GM12878 (cell line): Measurements from ENCODE around the gene TRABD2B. TPM values are rescaled to one million over a fixed set of nuclear protein-coding genes. Genes with fewer than 3 reads are reported as not detected.

Source experiments
- ATAC-seq: fragments of 200-7000 bp; cut with Tn5 transposase; 3 replicates; pipeline ENCODE4 v1.9.1; 2020; ENCODE audit warnings: mild to moderate bottlenecking, moderate library complexity
- BruUV-seq: library from RNA; stranded (reverse); fragments of 400-500 nt; replicated peaks from 2 replicates; lab custom pipeline; 2021; lab: Mats Ljungman, UMichigan
- CTCF ChIA-PET: fragments of 300-600 bp; sonication (Branson Sonifier 250); formaldehyde crosslinking; extraction: SDS; loops from one replicate; lab custom pipeline; 2021; ENCODE audit warnings: inconsistent platforms; lab: Yijun Ruan, JAX
- POLR2A ChIA-PET: fragments of 350-600 bp; formaldehyde crosslinking; extraction: SDS; loops from one replicate; lab custom pipeline; 2021; ENCODE audit warnings: inconsistent platforms; lab: Charles Lee
- RAD21 ChIA-PET: fragments of 300-600 bp; sonication (Branson Sonifier 250); formaldehyde crosslinking; loops from one replicate; lab custom pipeline; 2023; ENCODE audit warnings: antibody characterized with exemption; ENCODE audit not compliant: unreplicated experiment; lab: Charles Lee
- SMC1A ChIA-PET: fragments of 300-600 bp; sonication (Branson Sonifier 250); formaldehyde crosslinking; loops from one replicate; lab custom pipeline; 2023; ENCODE audit not compliant: unreplicated experiment, uncharacterized antibody; lab: Charles Lee
- DNase-seq: peaks from one replicate; pipeline ENCODE4 v3.0.0-alpha.2; 2011; ENCODE audit warnings: low read depth, low spot score
- FAIRE-seq: peaks from 3 replicates; lab custom pipeline; 2011; peaks lifted over from hg19 to GRCh38; lab: Jason Lieb, UNC
- H2AFZ ChIP-seq: 2 replicates; pipeline ENCODE4 v1.6.0; 2011; ENCODE audit warnings: low read depth, low read length, control low read depth; ENCODE audit not compliant: control insufficient read depth
- H3K27ac ChIP-seq: 2 replicates; pipeline ENCODE4 v1.5.1; 2011; ENCODE audit warnings: control low read depth; ENCODE audit not compliant: control insufficient read depth, insufficient read depth
- H3K27me3 ChIP-seq, 2 experiments: replicated peaks in 1 of 2; 2 replicates each; pipeline versions ENCODE4 v1.6.0 to v1.6.1; 2011; ENCODE audit warnings: low read length in 1 of 2; ENCODE audit not compliant: control insufficient read depth in 2 of 2, insufficient read depth in 2 of 2
- H3K36me3 ChIP-seq, 2 experiments: 2 replicates each; pipeline ENCODE4 v1.5.1; 2011; ENCODE audit warnings: low read length in 1 of 2; ENCODE audit not compliant: control insufficient read depth in 2 of 2, insufficient read depth in 2 of 2
- H3K4me1 ChIP-seq: 2 replicates; pipeline ENCODE4 v1.6.1; 2011; ENCODE audit warnings: mild to moderate bottlenecking, low read length, moderate library complexity, mixed read lengths; ENCODE audit not compliant: control insufficient read depth, insufficient read depth
- H3K4me2 ChIP-seq: 2 replicates; pipeline ENCODE4 v1.6.0; 2011; ENCODE audit warnings: control low read depth; ENCODE audit not compliant: control insufficient read depth, insufficient read depth
- H3K4me3 ChIP-seq: fragments of 200-600 bp; sonication (generic); 2 replicates; pipeline ENCODE4 v1.5.1; 2016
- H3K79me2 ChIP-seq: 2 replicates; pipeline ENCODE4 v1.6.0; 2011; ENCODE audit warnings: low read length; ENCODE audit not compliant: control insufficient read depth, insufficient read depth
- H3K9ac ChIP-seq: 2 replicates; pipeline ENCODE4 v1.8.0; 2011; ENCODE audit warnings: low read length, control low read depth, mixed read lengths; ENCODE audit not compliant: control insufficient read depth, insufficient read depth
- H3K9me3 ChIP-seq: replicated peaks from 3 replicates; pipeline ENCODE4 v1.5.1; 2011; ENCODE audit warnings: mild to moderate bottlenecking, low read length; ENCODE audit not compliant: control insufficient read depth, insufficient read depth
- H4K20me1 ChIP-seq: 2 replicates; pipeline ENCODE4 v1.6.0; 2011; ENCODE audit not compliant: control insufficient read depth, insufficient read depth
- HSF1 ChIP-seq: fragments of 150-350 bp; IDR thresholded peaks from 2 replicates; pipeline ENCODE4 v1.6.1; 2014; ENCODE audit warnings: mild to moderate bottlenecking, low read depth, low read length
- NFYB ChIP-seq: IDR thresholded peaks from 2 replicates; pipeline ENCODE4 v1.6.1; 2011; ENCODE audit warnings: low read depth, mild to moderate bottlenecking, low read length, improper control_type of control experiment, moderate library complexity; ENCODE audit not compliant: insufficient read depth
- POLR2AphosphoS5 ChIP-seq: IDR thresholded peaks from 2 replicates; pipeline ENCODE4 v1.6.1; 2011; ENCODE audit warnings: mild to moderate bottlenecking, low read length, inconsistent platforms
- RB1 ChIP-seq: fragments of 450-650 bp; formaldehyde crosslinking; IDR thresholded peaks from 2 replicates; pipeline ENCODE4 v1.6.1; 2017; ENCODE audit warnings: mild to moderate bottlenecking, borderline replicate concordance
- SREBF2 ChIP-seq: IDR thresholded peaks from 2 replicates; pipeline ENCODE4 v1.6.1; 2012; ENCODE audit warnings: mild to moderate bottlenecking, low read length
- WGBS: methylation state at CpG from one replicate; pipeline ENCODE4 v1.1.6; 2016; ENCODE audit warnings: low lambda C conversion rate; ENCODE audit not compliant: insufficient replicate concordance, insufficient coverage; ENCODE audit errors: missing lambda C conversion rate; 5-methylcytosine and 5-hydroxymethylcytosine counted together
- in situ Hi-C: fragments of 300-500 bp; cut with MboI; formaldehyde crosslinking; loops from 9 replicates; pipeline ENCODE4 v1.14.3; 2018; ENCODE audit warnings: mixed read lengths
- intact Hi-C: fragments of 100-400 bp; cut with micrococcal nuclease; formaldehyde crosslinking; loops from one replicate; pipeline ENCODE4 v1.14.2; 2022; ENCODE audit not compliant: unreplicated experiment
- polyA plus RNA-seq, 11 experiments: library from polyadenylated mRNA; depleted of rRNA in 4 of 11; unstranded in 6 of 11; stranded (reverse) in 5 of 11; fragments of >200 nt; fragmentation: Nextera tagmentation in 4 of 11; fragmentation: Illumina TruSeq in 1 of 11; extraction: Ambion mirVana in 4 of 11; extraction: Trizol in 1 of 11; gene quantifications; 1 replicate in 1 of 11; 2 replicates in 10 of 11; pipeline versions ENCODE4 v1.2.1 to v1.2.3, GENCODE V29; 2011 to 2016; ENCODE audit warnings: inconsistent platforms in 2 of 11, missing spikeins in 2 of 11, low read depth in 1 of 11
- total RNA-seq, 4 experiments: library from RNA; depleted of rRNA in 3 of 4; stranded (reverse); fragments of >200 nt in 3 of 4; fragmentation: Illumina TruSeq in 1 of 4; extraction: Trizol in 1 of 4; gene quantifications; 2 replicates each; pipeline versions ENCODE4 v1.2.1 to v1.2.3, GENCODE V29; 2013 to 2021

The TRABD2B gene
- total and polyA plus RNA-seq, 10 of the 15 experiments (the other 5 are each of a cell fraction or from before 2014, with no cell fraction given) = not detected

DNA sequence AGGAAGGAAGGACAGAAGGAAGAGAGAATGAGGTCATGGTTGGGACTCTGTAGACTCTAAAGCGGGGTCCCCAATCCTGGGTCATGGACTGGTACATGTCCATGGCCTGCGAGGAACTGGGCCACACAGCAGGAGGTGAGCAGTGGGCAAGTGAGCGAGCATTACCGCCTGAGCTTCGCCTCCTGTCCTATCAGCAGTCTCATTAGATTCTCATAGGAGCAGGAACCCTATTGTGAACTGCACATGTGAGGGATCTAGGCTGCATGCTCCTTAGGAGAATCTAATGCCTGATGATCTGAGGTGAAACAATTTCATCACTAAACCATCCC, 128.9 kb downstream of the TRABD2B start:
- intact Hi-C loops (no loop called here), in situ Hi-C loops (no loop called here)
- no peaks in the 10 kb centered on the region for H3K79me2 ChIP-seq
- ChIA-PET RAD21 (no interaction called here), SMC1A (no interaction called here), CTCF (no interaction called here), POLR2A (no interaction called here)
- H3K4me1 ChIP-seq = no peaks in the 10 kb centered on the region
- 7% methylated on average over 4 of the region's 5 CpGs for WGBS
- H3K27me3 ChIP-seq = no peaks in the 10 kb centered on the region
- H3K9me3 ChIP-seq = no peaks in the 10 kb centered on the region
- FAIRE-seq (no peak), ATAC-seq (no peak), DNase-seq (no peak)
- TF ChIP-seq NFYB = no peak
- H3K4me2 ChIP-seq = no peak overlapping the region
- H3K4me3 ChIP-seq = no peak overlapping the region
- H4K20me1 ChIP-seq = no peaks in the 10 kb centered on the region; the same call in 1 of the 2 replicates
- H3K9ac ChIP-seq = no peak overlapping the region
- no peaks in the 10 kb centered on the region for H3K36me3 ChIP-seq
- H2AFZ ChIP-seq = no peak overlapping the region
- H3K27ac ChIP-seq = no peak overlapping the region
- no TSS peak for BruUV-seq

- ATAC-seq (no peak), FAIRE-seq (no peak), DNase-seq (no peak)
- intact Hi-C loops = no loop called here
- BruUV-seq = no TSS peak
- Histone ChIP-seq H2AFZ (no peak overlapping the region), H3K79me2 (no peaks in the 10 kb centered on the region), H3K9me3 (no peaks in the 10 kb centered on the region), H3K4me1 (no peaks in the 10 kb centered on the region), H3K27me3 (no peaks in the 10 kb centered on the region), H3K4me3 (no peak overlapping the region), H3K27ac (no peak overlapping the region), H3K9ac (no peak overlapping the region), H3K4me2 (no peak overlapping the region), H4K20me1 (no peaks in the 10 kb centered on the region; the same call in 1 of the 2 replicates), H3K36me3 (no peaks in the 10 kb centered on the region)
- ChIA-PET CTCF (no interaction called here), RAD21 (no interaction called here), SMC1A (no interaction called here), POLR2A (no interaction called here)
- WGBS = 6% methylated on average over 8 of the region's 8 CpGs
- TF ChIP-seq RB1 (no peak), SREBF2 (no peak), HSF1 (no peak), POLR2AphosphoS5 (no peak)
- in situ Hi-C loops = no loop called here
Observed at GRCh38 chr1:47867438-47868347, 129.5 kb downstream of the TRABD2B start.
